Fibroblast of lung (primary cell): Measurements from ENCODE around the gene NAA50.

Source experiments
- EZH2 ChIP-seq: IDR thresholded peaks from 2 replicates; pipeline ENCODE4 v1.5.1; 2012; ENCODE audit warnings: low read length, control low read depth, mild to moderate bottlenecking; ENCODE audit errors: missing control alignments
- TF ChIP-seq, protein P1 (sequence below), 2 donors: IDR thresholded peaks in 1 of 2; conservative IDR thresholded peaks in 1 of 2; 1 replicate in 1 of 2; 2 replicates in 1 of 2; pipeline ENCODE4 v1.5.1; 2011 to 2012; ENCODE audit warnings: low read length in 2 of 2, control low read depth in 1 of 2, inconsistent platforms in 1 of 2, low read depth in 1 of 2, mild to moderate bottlenecking in 1 of 2

DNA sequence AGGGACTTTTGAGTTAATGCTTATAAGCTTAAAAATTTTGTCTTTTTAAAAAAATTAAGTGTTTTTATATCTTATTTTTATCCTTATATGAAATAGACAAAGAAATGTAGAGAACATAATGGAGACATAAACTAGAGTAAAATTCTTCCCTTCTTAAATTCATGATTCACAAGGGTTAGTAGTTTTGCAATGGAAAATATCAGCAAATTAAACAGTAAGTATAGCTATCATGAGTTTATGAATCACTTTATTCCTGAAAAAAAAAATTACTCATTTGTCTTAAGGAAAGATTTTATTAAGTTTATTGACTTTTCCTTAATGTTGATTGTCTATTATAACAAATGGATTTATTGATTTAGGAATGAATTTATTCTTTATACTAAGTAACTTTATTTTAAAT lies 5.1 kb upstream of the NAA50 start:
- TF ChIP-seq, protein P1, sequence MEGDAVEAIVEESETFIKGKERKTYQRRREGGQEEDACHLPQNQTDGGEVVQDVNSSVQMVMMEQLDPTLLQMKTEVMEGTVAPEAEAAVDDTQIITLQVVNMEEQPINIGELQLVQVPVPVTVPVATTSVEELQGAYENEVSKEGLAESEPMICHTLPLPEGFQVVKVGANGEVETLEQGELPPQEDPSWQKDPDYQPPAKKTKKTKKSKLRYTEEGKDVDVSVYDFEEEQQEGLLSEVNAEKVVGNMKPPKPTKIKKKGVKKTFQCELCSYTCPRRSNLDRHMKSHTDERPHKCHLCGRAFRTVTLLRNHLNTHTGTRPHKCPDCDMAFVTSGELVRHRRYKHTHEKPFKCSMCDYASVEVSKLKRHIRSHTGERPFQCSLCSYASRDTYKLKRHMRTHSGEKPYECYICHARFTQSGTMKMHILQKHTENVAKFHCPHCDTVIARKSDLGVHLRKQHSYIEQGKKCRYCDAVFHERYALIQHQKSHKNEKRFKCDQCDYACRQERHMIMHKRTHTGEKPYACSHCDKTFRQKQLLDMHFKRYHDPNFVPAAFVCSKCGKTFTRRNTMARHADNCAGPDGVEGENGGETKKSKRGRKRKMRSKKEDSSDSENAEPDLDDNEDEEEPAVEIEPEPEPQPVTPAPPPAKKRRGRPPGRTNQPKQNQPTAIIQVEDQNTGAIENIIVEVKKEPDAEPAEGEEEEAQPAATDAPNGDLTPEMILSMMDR (conservative IDR thresholded peaks at IDR 0.05 in 1 of 2, IDR thresholded peaks at IDR 0.05 in 1 of 2; ENCODE audit: low read depth in 1 of 2, low read length in 2 of 2) = no peak
- TF ChIP-seq EZH2 = no peak
